Endothelial cell (in vitro differentiated cells): ENCODE results near the gene LHFPL3. TPM values are rescaled to one million over a fixed set of nuclear protein-coding genes. Genes with fewer than 3 reads are reported as not detected.

Source experiments
- DNase-seq: peaks from one replicate; pipeline ENCODE4 v3.0.0; 2021; ENCODE audit warnings: low spot score
- H3K27ac Mint-ChIP-seq: one replicate; pipeline ENCODE4 v1.8.0; 2021; ENCODE audit warnings: mixed read lengths, inconsistent platforms; ENCODE audit not compliant: unreplicated experiment
- H3K27me3 Mint-ChIP-seq: one replicate; pipeline ENCODE4 v1.8.0; 2021; ENCODE audit warnings: mild to moderate bottlenecking, moderate library complexity, mixed read lengths, inconsistent platforms; ENCODE audit not compliant: unreplicated experiment
- H3K36me3 Mint-ChIP-seq: one replicate; pipeline ENCODE4 v1.8.0; 2021; ENCODE audit warnings: mild to moderate bottlenecking, low read depth, mixed read lengths, inconsistent platforms; ENCODE audit not compliant: unreplicated experiment
- H3K4me1 Mint-ChIP-seq: one replicate; pipeline ENCODE4 v1.8.0; 2021; ENCODE audit warnings: mild to moderate bottlenecking, mixed read lengths, inconsistent platforms; ENCODE audit not compliant: unreplicated experiment
- H3K4me3 Mint-ChIP-seq: one replicate; pipeline ENCODE4 v1.8.0; 2021; ENCODE audit warnings: mild to moderate bottlenecking, mixed read lengths, inconsistent platforms; ENCODE audit not compliant: unreplicated experiment
- H3K9me3 Mint-ChIP-seq: one replicate; pipeline ENCODE4 v1.8.0; 2021; ENCODE audit warnings: mixed read lengths, inconsistent platforms; ENCODE audit not compliant: unreplicated experiment
- CTCF ChIP-seq: fragments of 200-600 bp; sonication (generic); IDR thresholded peaks from one replicate; pipeline ENCODE4 v1.5.0; 2021; ENCODE audit warnings: antibody characterized with exemption; ENCODE audit not compliant: unreplicated experiment
- total RNA-seq: library from RNA; stranded (reverse); fragmentation: NEBNext Ultra II Directional; extraction: Animal tissue kit (Norgen Biotek cat#: 25700); gene quantifications from one replicate; pipeline ENCODE4 v1.2.1, GENCODE V29; 2021; ENCODE audit not compliant: unreplicated experiment

LHFPL3 gene
- total RNA-seq, 1 donor from 2014 or later: not detected

- H3K36me3 Mint-ChIP-seq: no peaks in the 10 kb centered on the region
- H3K9me3 Mint-ChIP-seq: no peaks in the 10 kb centered on the region
- no peak overlapping the region for H3K4me3 Mint-ChIP-seq
- H3K27me3 Mint-ChIP-seq: no peaks in the 10 kb centered on the region
- no peak overlapping the region for H3K27ac Mint-ChIP-seq
- TF ChIP-seq CTCF: no peak
- no peak for DNase-seq
- no peaks in the 10 kb centered on the region for H3K4me1 Mint-ChIP-seq
These were observed 154.1 kb downstream of the LHFPL3 start for GRCh38 chr7:104482362-104483037.

DNA sequence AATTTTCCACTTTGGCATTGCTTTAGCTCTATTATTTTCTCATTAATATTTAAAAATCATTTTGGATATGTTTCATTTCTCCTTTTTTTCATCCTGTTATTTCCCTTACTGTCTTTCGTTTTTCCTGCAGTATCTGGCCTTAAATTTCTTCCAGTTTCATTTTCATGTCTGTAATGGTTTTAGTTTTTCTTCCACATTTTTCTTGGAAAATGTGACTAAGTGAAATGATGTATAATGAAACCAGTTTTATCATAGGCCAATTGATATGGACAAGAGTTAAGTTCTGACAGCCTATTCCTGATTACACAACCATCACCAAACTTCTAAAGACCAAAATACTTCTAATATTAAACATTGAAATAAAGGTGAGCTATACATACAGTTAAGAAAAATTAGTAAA is 158.5 kb downstream of the LHFPL3 start:
- Mint-ChIP-seq H3K27me3 (no peaks in the 10 kb centered on the region), H3K4me3 (no peak overlapping the region), H3K27ac (no peak overlapping the region), H3K36me3 (no peaks in the 10 kb centered on the region), H3K4me1 (no peaks in the 10 kb centered on the region), H3K9me3 (no peaks in the 10 kb centered on the region)
- no peak for DNase-seq
- TF ChIP-seq CTCF: no peak

- TF ChIP-seq CTCF: no peak
- no peaks in the 10 kb centered on the region for H3K27me3 Mint-ChIP-seq
- no peaks in the 10 kb centered on the region for H3K36me3 Mint-ChIP-seq
- DNase-seq: no peak
- no peaks in the 10 kb centered on the region for H3K4me1 Mint-ChIP-seq
- no peaks in the 10 kb centered on the region for H3K9me3 Mint-ChIP-seq
- H3K4me3 Mint-ChIP-seq: no peak overlapping the region
- no peak overlapping the region for H3K27ac Mint-ChIP-seq
These were observed 159.2 kb downstream of the LHFPL3 start for GRCh38 chr7:104487642-104488041.

- Mint-ChIP-seq H3K9me3 (no peaks in the 10 kb centered on the region), H3K27me3 (peaks cover 3% of the 10 kb centered on the region), H3K4me3 (no peak overlapping the region), H3K27ac (no peak overlapping the region), H3K4me1 (no peaks in the 10 kb centered on the region), H3K36me3 (no peaks in the 10 kb centered on the region)
- no peak for TF ChIP-seq CTCF
- DNase-seq: no peak
These were observed 169.1 kb downstream of the LHFPL3 start for GRCh38 chr7:104497379-104497967.

DNA sequence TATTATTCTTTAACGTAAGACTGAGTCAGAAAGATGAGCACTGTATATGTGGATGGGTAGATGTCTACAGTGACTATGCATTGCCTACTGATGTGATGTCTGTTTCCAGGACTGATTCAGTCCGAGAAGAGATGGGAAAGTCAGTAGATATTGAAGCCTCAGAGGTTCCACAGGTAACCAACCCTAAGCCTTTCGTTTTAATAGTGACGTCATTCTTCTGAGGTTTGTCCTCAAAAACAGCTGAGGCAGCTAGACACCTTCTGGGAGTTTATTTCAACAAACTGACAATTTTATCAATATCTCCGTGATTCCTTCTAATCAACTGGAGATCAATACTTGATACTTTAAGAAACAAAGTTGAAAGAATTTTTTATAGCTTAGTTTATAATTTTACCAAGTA is 171.6 kb downstream of the LHFPL3 start:
- Mint-ChIP-seq H3K36me3 (no peaks in the 10 kb centered on the region), H3K4me1 (no peaks in the 10 kb centered on the region), H3K27me3 (no peaks in the 10 kb centered on the region), H3K9me3 (no peaks in the 10 kb centered on the region), H3K27ac (no peak overlapping the region), H3K4me3 (no peak overlapping the region)
- DNase-seq: no peak
- no peak for TF ChIP-seq CTCF
